ENCODE measurements around the gene ABAT. TPM values are rescaled to one million over a fixed set of nuclear protein-coding genes. Genes with fewer than 3 reads are reported as not detected.

ABAT gene
- total RNA-seq, 1 experiment from 2014 or later, result 7.3 TPM

GRCh38 chr16:8739989-8740704 lies 65.7 kb downstream of the ABAT start:
- no peak overlapping the region for H3K27ac Mint-ChIP-seq
- Histone ChIP-seq H3K14ac (ENCODE audit: insufficient read depth, low read length) (no peak overlapping the region), H3K27ac (ENCODE audit: insufficient read length, low read depth, low read length) (no peak overlapping the region), H3K79me2 (ENCODE audit: insufficient read depth, low read length) (no peaks in the 10 kb centered on the region), H2BK20ac (ENCODE audit: low read depth, low read length, poor library complexity, severe bottlenecking) (no peak overlapping the region), H4K91ac (ENCODE audit: insufficient read length, low read depth, low read length) (no peak overlapping the region), H2BK12ac (ENCODE audit: insufficient read length, low read depth, low read length) (no peak overlapping the region), H3T11ph (ENCODE audit: low read length) (no peak overlapping the region), H3K4me2 (ENCODE audit: insufficient read depth, insufficient read length, low read length) (no peak overlapping the region), H2BK15ac (ENCODE audit: low read depth, low read length) (no peak overlapping the region), H4K5ac (ENCODE audit: insufficient read length, low read depth, low read length) (no peak overlapping the region), H3K4ac (ENCODE audit: low read depth, low read length) (no peak overlapping the region), H3K23me2 (ENCODE audit: insufficient read length, low read depth, low read length, poor library complexity, severe bottlenecking) (no peaks in the 10 kb centered on the region), H3K9me3 (ENCODE audit: control insufficient read depth, low read depth, low read length) (no peaks in the 10 kb centered on the region), H3K27me3 (ENCODE audit: insufficient read depth, low read length) (no peaks in the 10 kb centered on the region), H2AFZ (ENCODE audit: low read length) (no peak overlapping the region), H3K56ac (ENCODE audit: insufficient read length, low read depth, low read length) (no peak overlapping the region), H4K20me1 (ENCODE audit: control insufficient read depth, insufficient read depth, insufficient read length) (no peaks in the 10 kb centered on the region), H2BK120ac (ENCODE audit: low read depth, low read length, poor library complexity, severe bottlenecking) (no peak overlapping the region), H2AK5ac (ENCODE audit: insufficient read length, low read length) (no peak overlapping the region), H3K18ac (ENCODE audit: insufficient read length, low read depth, low read length) (no peak overlapping the region), H3K23ac (ENCODE audit: insufficient read length, low read depth, low read length) (no peak overlapping the region), H4K8ac (replicated peaks; ENCODE audit: insufficient read length, low read depth, low read length) (no peak overlapping the region), H3K9ac (ENCODE audit: extremely low read depth, insufficient read length, low read length) (no peak overlapping the region), H2BK5ac (ENCODE audit: insufficient read length, low read length) (no peak overlapping the region), H3K4me1 (ENCODE audit: insufficient read depth, low read length) (no peaks in the 10 kb centered on the region), H3K79me1 (ENCODE audit: insufficient read depth, low read depth, low read length, poor library complexity, severe bottlenecking) (no peaks in the 10 kb centered on the region)
- peaks cover 6% of the 10 kb centered on the region for H3K27me3 Mint-ChIP-seq (ENCODE audit: low read depth)
- H3K36me3 Mint-ChIP-seq (ENCODE audit: insufficient read depth in 1 of 3, low read depth in 3 of 3), result peaks cover 2 to 7% (median 5%) of the 10 kb centered on the region in 3 experiments; a peak in 4 of 7 replicates
- WGBS (ENCODE audit: extremely low coverage, insufficient read length, low lambda C conversion rate), result no CpG with 5 or more reads among the region's 13 CpGs
- peaks cover 4 to 5% of the 10 kb centered on the region in 2 experiments; a peak in 2 of 4 replicates for H3K4me1 Mint-ChIP-seq
- peaks cover 2% of the 10 kb centered on the region in 2 experiments; a peak in 4 of 5 replicates for H3K9me3 Mint-ChIP-seq
- TF ChIP-seq CTCF (conservative IDR thresholded peaks at IDR 0.05), result no peak
- H3K4me3 Mint-ChIP-seq, result no peak overlapping the region
- DNase-seq, result no peak
